Thoracic aorta (tissue), 2 donors: ENCODE measurements around the gene REV3L. TPM values are rescaled to one million over a fixed set of nuclear protein-coding genes. Genes with fewer than 3 reads are reported as not detected.

Experiments used
- ATAC-seq: fragments of 150-250 bp; one replicate; pipeline ENCODE4 v1.8.0; 2017; ENCODE audit warnings: low read depth; ENCODE audit not compliant: insufficient number of reproducible peaks, low FRiP score
- DNase-seq: peaks from one replicate; pipeline ENCODE4 v3.0.0-alpha.2; 2020; ENCODE audit warnings: low spot score
- H3K27ac ChIP-seq, 2 donors: fragments of 200-600 bp; sonication (generic); 1 replicate in 1 of 2; 2 replicates in 1 of 2; pipeline ENCODE4 v1.5.1; 2016; ENCODE audit warnings: mild to moderate bottlenecking in 2 of 2, moderate library complexity in 2 of 2
- H3K27me3 ChIP-seq: fragments of 200-600 bp; sonication (generic); replicated peaks from 2 replicates; pipeline ENCODE4 v1.6.0; 2016; ENCODE audit warnings: mild to moderate bottlenecking; ENCODE audit not compliant: insufficient read depth
- H3K36me3 ChIP-seq: fragments of 200-600 bp; sonication (generic); one replicate; pipeline ENCODE4 v1.5.1; 2016
- H3K4me1 ChIP-seq, 2 donors: fragments of 200-600 bp; sonication (generic); 1 replicate in 1 of 2; 2 replicates in 1 of 2; pipeline versions ENCODE4 v1.5.1 to v1.6.0; 2016; ENCODE audit warnings: low read depth in 2 of 2, mild to moderate bottlenecking in 1 of 2; ENCODE audit not compliant: control insufficient read depth in 1 of 2
- H3K4me3 ChIP-seq: fragments of 200-600 bp; sonication (generic); 2 replicates; pipeline ENCODE4 v1.5.1; 2016; ENCODE audit warnings: mild to moderate bottlenecking
- H3K9me3 ChIP-seq: fragments of 200-600 bp; sonication (generic); 2 replicates; pipeline ENCODE4 v1.5.1; 2016
- CTCF ChIP-seq: fragments of 200-600 bp; sonication (generic); IDR thresholded peaks from one replicate; pipeline ENCODE4 v1.5.1; 2019; ENCODE audit warnings: antibody characterized with exemption
- total RNA-seq, 2 donors: library from RNA; depleted of rRNA; stranded (reverse); fragments of >200 nt; gene quantifications; one replicate each; pipeline versions ENCODE4 v1.1.0 to v1.2.3, GENCODE V29; 2016

REV3L gene
- total RNA-seq, 2 donors from 2014 or later = 25.6 to 59.8 TPM

- H3K27ac ChIP-seq = no peak overlapping the region
- DNase-seq (no peak), ATAC-seq (no peak)
- H3K36me3 ChIP-seq = no peaks in the 10 kb centered on the region
- H3K4me1 ChIP-seq = peaks cover 0 to 3% of the 10 kb centered on the region in 2 donors
- H3K4me3 ChIP-seq = no peak overlapping the region
- no peaks in the 10 kb centered on the region for H3K9me3 ChIP-seq
- H3K27me3 ChIP-seq = no peaks in the 10 kb centered on the region
- TF ChIP-seq CTCF = no peak
These were observed 43.8 kb downstream of the REV3L start for GRCh38 chr6:111439171-111439570.

- TF ChIP-seq CTCF = no peak
- DNase-seq = no peak
- ATAC-seq = no peak
- no peaks in the 10 kb centered on the region for H3K27me3 ChIP-seq
- H3K9me3 ChIP-seq = no peaks in the 10 kb centered on the region
- no peaks in the 10 kb centered on the region for H3K36me3 ChIP-seq
- no peak overlapping the region for H3K27ac ChIP-seq
- H3K4me1 ChIP-seq = peaks cover under 1 to 3% of the 10 kb centered on the region in 2 donors
- H3K4me3 ChIP-seq = no peak overlapping the region
These were observed 45.4 kb downstream of the REV3L start for GRCh38 chr6:111437573-111437972.

- DNase-seq = no peak
These were observed 50.5 kb downstream of the REV3L start for GRCh38 chr6:111432511-111432910.

GRCh38 chr6:111430605-111431376 is 52.2 kb downstream of the REV3L start:
- Histone ChIP-seq H3K4me1 (peaks cover 8 to 14% of the 10 kb centered on the region in 2 donors), H3K27ac (no peak overlapping the region), H3K27me3 (no peaks in the 10 kb centered on the region), H3K4me3 (no peak overlapping the region), H3K36me3 (no peaks in the 10 kb centered on the region), H3K9me3 (peaks cover 8% of the 10 kb centered on the region)
- ATAC-seq (no peak), DNase-seq (no peak)
- TF ChIP-seq CTCF = no peak

More at GRCh38 chr6:111432511-111432910, 50.5 kb downstream of the REV3L start:
- Histone ChIP-seq H3K36me3 (no peaks in the 10 kb centered on the region), H3K4me1 (peaks cover 8% of the 10 kb centered on the region in 2 donors), H3K27me3 (no peaks in the 10 kb centered on the region), H3K4me3 (no peak overlapping the region), H3K27ac (no peak overlapping the region), H3K9me3 (peaks cover 8% of the 10 kb centered on the region)
- ATAC-seq = no peak
- no peak for TF ChIP-seq CTCF

GRCh38 chr6:111429571-111429970 is 53.4 kb downstream of the REV3L start:
- peaks cover 11 to 16% of the 10 kb centered on the region in 2 donors for H3K4me1 ChIP-seq
- no peak overlapping the region for H3K27ac ChIP-seq
- no peaks in the 10 kb centered on the region for H3K27me3 ChIP-seq
- ATAC-seq (no peak), DNase-seq (no peak)
- H3K4me3 ChIP-seq = no peak overlapping the region
- H3K9me3 ChIP-seq = peaks cover 8% of the 10 kb centered on the region
- no peak for TF ChIP-seq CTCF
- H3K36me3 ChIP-seq = no peaks in the 10 kb centered on the region
